ENCODE data around the gene HNRNPH3. TPM values are rescaled to one million over a fixed set of nuclear protein-coding genes. Genes with fewer than 3 reads are reported as not detected.
A peak's percentile ranks its signal among the peaks of the same experiment; 100 is the strongest.

The HNRNPH3 gene
- total RNA-seq, 3 donors from 2014 or later (not counting 1 experiment from before 2014, with no cell fraction given), result 132 to 162 (median 142) TPM

DNA sequence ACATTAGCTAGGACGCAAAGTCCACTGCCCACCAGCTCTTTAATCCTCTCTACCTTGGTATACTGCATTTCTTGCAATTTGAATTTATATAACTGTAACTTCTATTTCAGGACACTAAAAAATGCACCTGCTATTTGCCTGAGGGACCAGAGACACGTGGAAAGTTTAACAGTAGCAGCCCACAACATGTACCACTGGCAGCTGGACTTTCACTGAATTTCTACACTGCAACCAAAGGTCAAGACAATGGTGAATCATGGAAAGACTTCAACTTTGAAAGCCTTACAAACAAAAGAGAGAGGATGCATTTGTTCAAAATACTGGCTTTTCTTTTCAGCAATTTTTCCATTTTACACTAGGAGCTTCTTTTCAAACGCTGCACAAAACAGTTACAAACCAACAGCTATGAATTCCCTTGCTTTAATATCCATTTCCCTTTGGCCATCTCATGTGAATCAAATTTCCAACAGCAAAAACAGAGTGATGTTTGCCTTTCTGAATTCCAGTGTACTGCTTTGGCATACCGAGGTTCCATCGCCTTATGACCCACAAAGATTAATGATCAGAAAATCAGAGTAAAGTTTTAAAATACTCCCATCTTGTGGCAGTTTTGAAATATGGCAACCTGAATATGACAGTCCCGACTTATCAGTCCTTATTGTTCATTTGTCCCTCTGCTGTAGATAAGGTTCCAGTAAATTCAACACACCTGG is 29.9 kb upstream of the HNRNPH3 start:
- 51% methylated on average over 6 of the region's 6 CpGs for WGBS (ENCODE audit: insufficient coverage)
- H3K27me3 ChIP-seq (ENCODE audit: control insufficient read depth, insufficient read depth, low read length), result no peaks in the 10 kb centered on the region
- H3K4me1 Mint-ChIP-seq, result no peaks in the 10 kb centered on the region
- peak; percentile 42 for TF ChIP-seq CTCF (IDR thresholded peaks at IDR 0.05)
- DNase-seq (peak in 1 of 2 donors; percentile 52), ATAC-seq (peak in 1 of 3 donors; percentile 49)
- intact Hi-C loops (cut with micrococcal nuclease), result loop anchor here (5.0 kb wide), 1 partner anchor 445 kb away; no protein-coding TSS in a partner anchor
- no peaks in the 10 kb centered on the region for H3K9me3 ChIP-seq (ENCODE audit: control insufficient read depth, insufficient read depth, low read length)
- H3K4me3 ChIP-seq (ENCODE audit: low read length), result no peak overlapping the region
- H3K27ac Mint-ChIP-seq, result no peak overlapping the region
- H3K36me3 Mint-ChIP-seq, result no peaks in the 10 kb centered on the region
- H3K27me3 Mint-ChIP-seq (ENCODE audit: low read depth in 2 of 2), result no peaks in the 10 kb centered on the region
- no peaks in the 10 kb centered on the region for H3K36me3 ChIP-seq (ENCODE audit: control insufficient read depth, insufficient read depth, low read length)
- peaks cover 5% of the 10 kb centered on the region for H3K4me1 ChIP-seq (ENCODE audit: control insufficient read depth, insufficient read depth, low read length)
- no peak overlapping the region for H3K27ac ChIP-seq (ENCODE audit: low read length)
- H3K9me3 Mint-ChIP-seq, result no peaks in the 10 kb centered on the region
- H3K4me3 Mint-ChIP-seq, result no peak overlapping the region

DNA sequence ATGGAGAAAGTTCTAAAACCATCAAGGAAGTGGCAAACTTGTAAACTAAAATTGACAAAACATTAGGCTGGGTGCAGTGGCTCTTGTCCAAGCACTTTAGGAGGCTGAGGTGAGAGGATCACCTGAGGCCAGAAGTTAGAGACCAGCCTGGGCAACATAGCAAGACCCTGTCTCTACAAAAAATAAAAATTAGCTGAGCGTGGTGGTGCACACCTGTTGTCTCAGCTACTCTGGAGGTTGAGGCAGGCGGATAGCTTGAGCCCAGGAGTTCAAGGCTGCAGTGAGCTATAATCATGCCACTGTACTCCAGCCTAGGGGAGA is 29.4 kb upstream of the HNRNPH3 start:
- Histone ChIP-seq H3K4me3 (ENCODE audit: low read length) (no peak overlapping the region), H3K36me3 (ENCODE audit: control insufficient read depth, insufficient read depth, low read length) (no peaks in the 10 kb centered on the region), H3K27me3 (ENCODE audit: control insufficient read depth, insufficient read depth, low read length) (no peaks in the 10 kb centered on the region), H3K9me3 (ENCODE audit: control insufficient read depth, insufficient read depth, low read length) (no peaks in the 10 kb centered on the region), H3K27ac (ENCODE audit: low read length) (no peak overlapping the region), H3K4me1 (ENCODE audit: control insufficient read depth, insufficient read depth, low read length) (peaks cover 5% of the 10 kb centered on the region)
- peak; percentile 8 for TF ChIP-seq CTCF (IDR thresholded peaks at IDR 0.05)
- WGBS (ENCODE audit: insufficient coverage), result 76% methylated on average over 2 of the region's 2 CpGs
- H3K27ac Mint-ChIP-seq, result no peak overlapping the region
- no peak for ATAC-seq
- no peaks in the 10 kb centered on the region for H3K36me3 Mint-ChIP-seq
- no peaks in the 10 kb centered on the region for H3K27me3 Mint-ChIP-seq (ENCODE audit: low read depth in 2 of 2)
- H3K4me3 Mint-ChIP-seq, result no peak overlapping the region
- intact Hi-C loops (cut with micrococcal nuclease), result loop anchor here (5.0 kb wide), 1 partner anchor 445 kb away; no protein-coding TSS in a partner anchor
- H3K9me3 Mint-ChIP-seq, result no peaks in the 10 kb centered on the region
- no peaks in the 10 kb centered on the region for H3K4me1 Mint-ChIP-seq
- no peak for DNase-seq

DNA sequence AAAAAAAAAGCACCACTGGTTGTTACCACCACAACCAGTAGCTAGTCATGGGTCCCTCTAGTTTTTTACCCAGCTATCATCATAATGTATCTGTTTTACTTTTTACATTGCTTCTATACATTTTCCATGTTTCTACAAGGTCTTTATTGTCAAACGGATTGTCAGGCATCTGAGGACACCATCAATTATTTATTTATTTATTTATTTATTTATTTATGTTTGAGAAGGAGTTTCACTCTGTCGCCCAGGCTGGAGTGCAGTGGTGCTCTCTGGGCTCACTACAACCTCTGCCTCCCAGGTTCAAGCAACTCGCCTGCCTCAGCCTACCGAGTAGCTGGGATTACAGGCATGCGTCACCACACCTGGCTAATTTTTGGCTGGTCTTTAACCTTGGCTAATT is 29.0 kb upstream of the HNRNPH3 start:
- Mint-ChIP-seq H3K9me3 (no peaks in the 10 kb centered on the region), H3K4me3 (no peak overlapping the region), H3K36me3 (no peaks in the 10 kb centered on the region), H3K27ac (no peak overlapping the region), H3K4me1 (no peaks in the 10 kb centered on the region), H3K27me3 (ENCODE audit: low read depth in 2 of 2) (no peaks in the 10 kb centered on the region)
- intact Hi-C loops (cut with micrococcal nuclease), result loop anchor here (5.0 kb wide), 1 partner anchor 446 kb away; no protein-coding TSS in a partner anchor
- WGBS (ENCODE audit: insufficient coverage), result 80% methylated on average over 4 of the region's 5 CpGs
- Histone ChIP-seq H3K27ac (ENCODE audit: low read length) (no peak overlapping the region), H3K4me3 (ENCODE audit: low read length) (no peak overlapping the region), H3K36me3 (ENCODE audit: control insufficient read depth, insufficient read depth, low read length) (no peaks in the 10 kb centered on the region), H3K4me1 (ENCODE audit: control insufficient read depth, insufficient read depth, low read length) (peaks cover 5% of the 10 kb centered on the region), H3K9me3 (ENCODE audit: control insufficient read depth, insufficient read depth, low read length) (no peaks in the 10 kb centered on the region), H3K27me3 (ENCODE audit: control insufficient read depth, insufficient read depth, low read length) (no peaks in the 10 kb centered on the region)
- TF ChIP-seq CTCF (IDR thresholded peaks at IDR 0.05), result no peak
- ATAC-seq (no peak), DNase-seq (no peak)

All from natural killer cell (primary cell).